ENCODE measurements around the gene IL19. TPM values are rescaled to one million over a fixed set of nuclear protein-coding genes. Genes with fewer than 3 reads are reported as not detected.

Gene IL19
- total and polyA plus RNA-seq, 2 donors (not counting 3 experiments of a cell fraction or from before 2014, with no cell fraction given), result not detected

GRCh38 chr1:206847337-206847834, 76.8 kb downstream of the IL19 start:
- dilution Hi-C loops (cut with MboI; ENCODE audit: extremely low pct_ligation_motif_present, low sequenced_read_pairs) (no loop called here), intact Hi-C loops (cut with micrococcal nuclease) (no loop called here)
- no peaks in the 10 kb centered on the region for H3K79me2 ChIP-seq (ENCODE audit: control insufficient read depth, insufficient read depth, low read length)
- ChIA-PET POLR2A (no interaction called here), CTCF (interaction anchor here (1.2 kb wide), 1 partner anchor 212 kb away, joined by 3 read pairs; the partner anchor contains the start of gene DYRK3)
- H3K4me1 ChIP-seq (ENCODE audit: control insufficient read depth, extremely low read depth, insufficient read depth, low read length), result no peaks in the 10 kb centered on the region
- H3K9me3 ChIP-seq (replicated peaks; ENCODE audit: control insufficient read depth, insufficient read depth, low read length), result no peaks in the 10 kb centered on the region
- FAIRE-seq (no peak), DNase-seq (ENCODE audit: low read depth, low spot score) (no peak)
- peaks cover 0 to 3% of the 10 kb centered on the region in 2 experiments for H3K27me3 ChIP-seq (ENCODE audit: control insufficient read depth in 2 of 2, insufficient read depth in 2 of 2, low read length in 2 of 2)
- H3K4me3 ChIP-seq (replicated peaks in 1 of 3; ENCODE audit: insufficient read depth in 1 of 3, low read depth in 1 of 3, low read length in 3 of 3), result no peak overlapping the region
- no peak overlapping the region for H3K9ac ChIP-seq (replicated peaks; ENCODE audit: extremely low read depth, insufficient read depth, low read length)
- no peak overlapping the region for H3K27ac ChIP-seq (ENCODE audit: insufficient read depth, low read depth, low read length)
- TF ChIP-seq, protein P1, sequence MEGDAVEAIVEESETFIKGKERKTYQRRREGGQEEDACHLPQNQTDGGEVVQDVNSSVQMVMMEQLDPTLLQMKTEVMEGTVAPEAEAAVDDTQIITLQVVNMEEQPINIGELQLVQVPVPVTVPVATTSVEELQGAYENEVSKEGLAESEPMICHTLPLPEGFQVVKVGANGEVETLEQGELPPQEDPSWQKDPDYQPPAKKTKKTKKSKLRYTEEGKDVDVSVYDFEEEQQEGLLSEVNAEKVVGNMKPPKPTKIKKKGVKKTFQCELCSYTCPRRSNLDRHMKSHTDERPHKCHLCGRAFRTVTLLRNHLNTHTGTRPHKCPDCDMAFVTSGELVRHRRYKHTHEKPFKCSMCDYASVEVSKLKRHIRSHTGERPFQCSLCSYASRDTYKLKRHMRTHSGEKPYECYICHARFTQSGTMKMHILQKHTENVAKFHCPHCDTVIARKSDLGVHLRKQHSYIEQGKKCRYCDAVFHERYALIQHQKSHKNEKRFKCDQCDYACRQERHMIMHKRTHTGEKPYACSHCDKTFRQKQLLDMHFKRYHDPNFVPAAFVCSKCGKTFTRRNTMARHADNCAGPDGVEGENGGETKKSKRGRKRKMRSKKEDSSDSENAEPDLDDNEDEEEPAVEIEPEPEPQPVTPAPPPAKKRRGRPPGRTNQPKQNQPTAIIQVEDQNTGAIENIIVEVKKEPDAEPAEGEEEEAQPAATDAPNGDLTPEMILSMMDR (IDR thresholded peaks at IDR 0.05; ENCODE audit: extremely low read depth in 1 of 2, insufficient read depth in 1 of 2, low read depth in 1 of 2, low read length in 2 of 2), result no peak
- TF ChIP-seq, protein P2, sequence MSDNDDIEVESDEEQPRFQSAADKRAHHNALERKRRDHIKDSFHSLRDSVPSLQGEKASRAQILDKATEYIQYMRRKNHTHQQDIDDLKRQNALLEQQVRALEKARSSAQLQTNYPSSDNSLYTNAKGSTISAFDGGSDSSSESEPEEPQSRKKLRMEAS (IDR thresholded peaks at IDR 0.05; ENCODE audit: insufficient read depth, insufficient read length), result no peak
- TF ChIP-seq EZH2 (IDR thresholded peaks at IDR 0.05; ENCODE audit: borderline replicate concordance, low read depth, low read length, severe bottlenecking) (no peak), GATA2 (IDR thresholded peaks at IDR 0.05; ENCODE audit: insufficient read depth, insufficient read length, low read depth, low read length) (no peak), MYC (IDR thresholded peaks at IDR 0.05; ENCODE audit: low read depth, low read length) (no peak), FOS (IDR thresholded peaks at IDR 0.05; ENCODE audit: borderline replicate concordance, insufficient read depth, low read length) (no peak), POLR2AphosphoS5 (IDR thresholded peaks at IDR 0.05; ENCODE audit: insufficient read depth, low read depth, low read length) (no peak), POLR2A (IDR thresholded peaks at IDR 0.05; ENCODE audit: low read depth, low read length) (no peak), JUN (IDR thresholded peaks at IDR 0.05; ENCODE audit: borderline replicate concordance, insufficient read depth, insufficient read length, low read depth) (no peak)
- H3K36me3 ChIP-seq (ENCODE audit: control insufficient read depth in 2 of 2, extremely low read depth in 1 of 2, insufficient read depth in 2 of 2, low read length in 2 of 2), result no peaks in the 10 kb centered on the region
- no peak overlapping the region for H2AFZ ChIP-seq (ENCODE audit: low read depth, low read length)
- H4K20me1 ChIP-seq (replicated peaks; ENCODE audit: control insufficient read depth, extremely low read depth, insufficient read depth, low read length), result no peaks in the 10 kb centered on the region
- BruUV-seq (replicated peaks), result no TSS peak
- no peaks in the 10 kb centered on the region for H3K9me1 ChIP-seq (replicated peaks; ENCODE audit: control insufficient read depth, extremely low read depth, insufficient read depth, low read length)
- no peak overlapping the region for H3K4me2 ChIP-seq (ENCODE audit: insufficient read depth, low read length)

Data from endothelial cell of umbilical vein (primary cell).